SK-N-SH treated with all-trans-retinoic acid at 6 μM for 48 hours (cell line): ENCODE data around the gene TPSD1.
"Not testable (repeated sequence)": the region's sequence is repeated elsewhere in the genome, so short reads cannot be mapped to it uniquely, and the experiment has no call there.

Source experiments
- ARNTL ChIP-seq: fragments of 450-650 bp; formaldehyde crosslinking; IDR thresholded peaks from 2 replicates; pipeline ENCODE4 v1.5.0; 2020; ENCODE audit warnings: low read depth, mild to moderate bottlenecking, moderate library complexity, borderline replicate concordance
- BACH2 ChIP-seq: fragments of 250-450 bp; sonication (Bioruptor Pico); IDR thresholded peaks from 2 replicates; pipeline ENCODE4 v1.9.0; 2021; ENCODE audit warnings: mild to moderate bottlenecking, borderline replicate concordance
- CSDC2 ChIP-seq: fragments of 250-450 bp; sonication (Bioruptor Pico); IDR thresholded peaks from 2 replicates; pipeline ENCODE4 v1.5.0; 2020; ENCODE audit warnings: mild to moderate bottlenecking, moderate library complexity
- GLIS3 ChIP-seq: fragments of 250-450 bp; sonication (Bioruptor Pico); IDR thresholded peaks from 2 replicates; pipeline ENCODE4 v1.5.0; 2020; ENCODE audit warnings: mild to moderate bottlenecking, moderate library complexity
- OSR1 ChIP-seq: fragments of 250-450 bp; sonication (Bioruptor Pico); IDR thresholded peaks from 2 replicates; pipeline ENCODE4 v1.8.0; 2022; ENCODE audit warnings: moderate library complexity, mild to moderate bottlenecking, inconsistent platforms
- TCF4 ChIP-seq: fragments of 250-450 bp; sonication (Bioruptor Pico); IDR thresholded peaks from 2 replicates; pipeline ENCODE4 v1.8.0; 2021; ENCODE audit warnings: mild to moderate bottlenecking, moderate library complexity, borderline replicate concordance
- ZFP30 ChIP-seq: fragments of 450-650 bp; formaldehyde crosslinking; IDR thresholded peaks from 2 replicates; pipeline ENCODE4 v1.5.0; 2022; ENCODE audit warnings: mild to moderate bottlenecking, moderate library complexity
- TF ChIP-seq, protein P1 (sequence below): fragments of 250-450 bp; sonication (Bioruptor Pico); IDR thresholded peaks from 2 replicates; pipeline ENCODE4 v1.8.0; 2020; ENCODE audit warnings: mild to moderate bottlenecking, moderate library complexity, borderline replicate concordance
- TF ChIP-seq, protein P2 (sequence below): fragments of 250-450 bp; sonication (Bioruptor Pico); IDR thresholded peaks from 2 replicates; pipeline ENCODE4 v1.5.1; 2021; ENCODE audit warnings: mild to moderate bottlenecking, moderate library complexity
- TF ChIP-seq, protein P3 (sequence below): fragments of 250-450 bp; sonication (Bioruptor Pico); IDR thresholded peaks from 2 replicates; pipeline ENCODE4 v1.5.0; 2020; ENCODE audit warnings: mild to moderate bottlenecking, moderate library complexity

DNA sequence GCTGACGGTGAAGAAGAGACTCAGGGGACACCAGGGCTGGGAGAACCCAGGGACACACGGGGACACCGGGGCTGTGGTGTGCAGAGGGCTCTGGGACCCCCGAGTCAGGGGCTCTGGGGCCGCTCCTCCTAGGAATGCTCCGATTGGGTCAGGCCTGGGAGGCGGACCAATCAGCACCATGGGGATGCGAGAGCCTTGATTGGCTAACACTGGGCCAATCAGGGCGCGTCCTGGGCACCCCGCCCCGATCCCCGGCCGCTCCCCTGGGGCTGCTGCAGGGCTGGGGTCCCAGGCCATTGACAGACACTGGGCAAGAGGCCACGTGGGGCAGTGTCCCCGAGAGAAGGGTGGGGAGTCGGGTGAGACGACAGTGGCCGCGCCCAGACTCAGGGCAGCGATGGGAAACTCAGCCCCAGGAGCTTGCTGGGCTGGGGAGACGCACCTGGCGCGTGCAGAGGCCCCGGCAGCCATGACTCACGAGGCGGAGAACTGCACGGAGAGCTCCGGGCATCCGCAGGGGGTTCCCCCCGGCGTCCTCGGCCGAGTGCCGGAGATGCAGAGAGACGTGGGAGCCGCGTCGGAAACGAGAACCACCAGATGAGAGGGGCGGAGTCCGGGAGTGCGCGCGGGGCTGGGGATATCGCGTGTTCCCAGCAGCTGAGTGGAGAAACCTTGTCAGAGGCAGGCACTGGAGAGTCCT lies 23.7 kb upstream of the TPSD1 start:
- not testable (repeated sequence) for TF ChIP-seq ARNTL; CSDC2 (CRISPR knock-in tag); BACH2 (CRISPR knock-in tag); TCF4; OSR1 (CRISPR knock-in tag); ZFP30 (CRISPR knock-in tag); GLIS3 (CRISPR knock-in tag)
- TF ChIP-seq, protein P1, sequence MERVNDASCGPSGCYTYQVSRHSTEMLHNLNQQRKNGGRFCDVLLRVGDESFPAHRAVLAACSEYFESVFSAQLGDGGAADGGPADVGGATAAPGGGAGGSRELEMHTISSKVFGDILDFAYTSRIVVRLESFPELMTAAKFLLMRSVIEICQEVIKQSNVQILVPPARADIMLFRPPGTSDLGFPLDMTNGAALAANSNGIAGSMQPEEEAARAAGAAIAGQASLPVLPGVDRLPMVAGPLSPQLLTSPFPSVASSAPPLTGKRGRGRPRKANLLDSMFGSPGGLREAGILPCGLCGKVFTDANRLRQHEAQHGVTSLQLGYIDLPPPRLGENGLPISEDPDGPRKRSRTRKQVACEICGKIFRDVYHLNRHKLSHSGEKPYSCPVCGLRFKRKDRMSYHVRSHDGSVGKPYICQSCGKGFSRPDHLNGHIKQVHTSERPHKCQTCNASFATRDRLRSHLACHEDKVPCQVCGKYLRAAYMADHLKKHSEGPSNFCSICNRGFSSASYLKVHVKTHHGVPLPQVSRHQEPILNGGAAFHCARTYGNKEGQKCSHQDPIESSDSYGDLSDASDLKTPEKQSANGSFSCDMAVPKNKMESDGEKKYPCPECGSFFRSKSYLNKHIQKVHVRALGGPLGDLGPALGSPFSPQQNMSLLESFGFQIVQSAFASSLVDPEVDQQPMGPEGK (CRISPR knock-in tag) = not testable (repeated sequence)
- TF ChIP-seq, protein P2, sequence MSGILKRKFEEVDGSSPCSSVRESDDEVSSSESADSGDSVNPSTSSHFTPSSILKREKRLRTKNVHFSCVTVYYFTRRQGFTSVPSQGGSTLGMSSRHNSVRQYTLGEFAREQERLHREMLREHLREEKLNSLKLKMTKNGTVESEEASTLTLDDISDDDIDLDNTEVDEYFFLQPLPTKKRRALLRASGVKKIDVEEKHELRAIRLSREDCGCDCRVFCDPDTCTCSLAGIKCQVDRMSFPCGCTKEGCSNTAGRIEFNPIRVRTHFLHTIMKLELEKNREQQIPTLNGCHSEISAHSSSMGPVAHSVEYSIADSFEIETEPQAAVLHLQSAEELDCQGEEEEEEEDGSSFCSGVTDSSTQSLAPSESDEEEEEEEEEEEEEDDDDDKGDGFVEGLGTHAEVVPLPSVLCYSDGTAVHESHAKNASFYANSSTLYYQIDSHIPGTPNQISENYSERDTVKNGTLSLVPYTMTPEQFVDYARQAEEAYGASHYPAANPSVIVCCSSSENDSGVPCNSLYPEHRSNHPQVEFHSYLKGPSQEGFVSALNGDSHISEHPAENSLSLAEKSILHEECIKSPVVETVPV = not testable (repeated sequence)
- TF ChIP-seq, protein P3, sequence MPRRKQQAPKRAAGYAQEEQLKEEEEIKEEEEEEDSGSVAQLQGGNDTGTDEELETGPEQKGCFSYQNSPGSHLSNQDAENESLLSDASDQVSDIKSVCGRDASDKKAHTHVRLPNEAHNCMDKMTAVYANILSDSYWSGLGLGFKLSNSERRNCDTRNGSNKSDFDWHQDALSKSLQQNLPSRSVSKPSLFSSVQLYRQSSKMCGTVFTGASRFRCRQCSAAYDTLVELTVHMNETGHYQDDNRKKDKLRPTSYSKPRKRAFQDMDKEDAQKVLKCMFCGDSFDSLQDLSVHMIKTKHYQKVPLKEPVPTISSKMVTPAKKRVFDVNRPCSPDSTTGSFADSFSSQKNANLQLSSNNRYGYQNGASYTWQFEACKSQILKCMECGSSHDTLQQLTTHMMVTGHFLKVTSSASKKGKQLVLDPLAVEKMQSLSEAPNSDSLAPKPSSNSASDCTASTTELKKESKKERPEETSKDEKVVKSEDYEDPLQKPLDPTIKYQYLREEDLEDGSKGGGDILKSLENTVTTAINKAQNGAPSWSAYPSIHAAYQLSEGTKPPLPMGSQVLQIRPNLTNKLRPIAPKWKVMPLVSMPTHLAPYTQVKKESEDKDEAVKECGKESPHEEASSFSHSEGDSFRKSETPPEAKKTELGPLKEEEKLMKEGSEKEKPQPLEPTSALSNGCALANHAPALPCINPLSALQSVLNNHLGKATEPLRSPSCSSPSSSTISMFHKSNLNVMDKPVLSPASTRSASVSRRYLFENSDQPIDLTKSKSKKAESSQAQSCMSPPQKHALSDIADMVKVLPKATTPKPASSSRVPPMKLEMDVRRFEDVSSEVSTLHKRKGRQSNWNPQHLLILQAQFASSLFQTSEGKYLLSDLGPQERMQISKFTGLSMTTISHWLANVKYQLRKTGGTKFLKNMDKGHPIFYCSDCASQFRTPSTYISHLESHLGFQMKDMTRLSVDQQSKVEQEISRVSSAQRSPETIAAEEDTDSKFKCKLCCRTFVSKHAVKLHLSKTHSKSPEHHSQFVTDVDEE (CRISPR knock-in tag) = not testable (repeated sequence)
